HG02973 (cell line): ENCODE measurements around the gene APLF.
"Not testable (repeated sequence)": the region's sequence is repeated elsewhere in the genome, so short reads cannot be mapped to it uniquely, and the experiment has no call there.

ENCODE experiments used
- ATAC-seq: cut with Tn5 transposase; IDR thresholded peaks from one replicate; pipeline ENCODE4 v1.9.1; 2021; ENCODE audit warnings: moderate library complexity; ENCODE audit not compliant: unreplicated experiment

APLF gene

GRCh38 chr2:68472796-68473414 is 5.5 kb downstream of the APLF start:
- ATAC-seq = no peak

GRCh38 chr2:68475110-68475509 is 7.7 kb downstream of the APLF start:
- ATAC-seq = no peak

GRCh38 chr2:68475576-68475975 is 8.2 kb downstream of the APLF start:
- ATAC-seq = no peak

GRCh38 chr2:68476454-68476853 is 9.1 kb downstream of the APLF start:
- ATAC-seq = no peak

GRCh38 chr2:68478688-68479087 is 11.3 kb downstream of the APLF start:
- no peak for ATAC-seq

- ATAC-seq = no peak
Measured at GRCh38 chr2:68482296-68482820, 15.0 kb downstream of the APLF start.

- no peak for ATAC-seq
Measured at GRCh38 chr2:68483011-68483410, 15.6 kb downstream of the APLF start.

- ATAC-seq = no peak
Measured at GRCh38 chr2:68487773-68488355, 20.5 kb downstream of the APLF start.

GRCh38 chr2:68488605-68489004 is 21.2 kb downstream of the APLF start:
- ATAC-seq = not testable (repeated sequence)

- no peak for ATAC-seq
Measured at GRCh38 chr2:68489282-68489681, 21.9 kb downstream of the APLF start.

- no peak for ATAC-seq
Measured at GRCh38 chr2:68491582-68491981, 24.2 kb downstream of the APLF start.

- ATAC-seq = no peak
Measured at GRCh38 chr2:68499133-68499532, 31.7 kb downstream of the APLF start.

- no peak for ATAC-seq
Measured at GRCh38 chr2:68500649-68501048, 33.3 kb downstream of the APLF start.

GRCh38 chr2:68501768-68502167 is 34.4 kb downstream of the APLF start:
- no peak for ATAC-seq

GRCh38 chr2:68505603-68506159 is 38.3 kb downstream of the APLF start:
- ATAC-seq = no peak

GRCh38 chr2:68506170-68506569 is 38.8 kb downstream of the APLF start:
- ATAC-seq = no peak

GRCh38 chr2:68512326-68512725 is 44.9 kb downstream of the APLF start:
- ATAC-seq = no peak

GRCh38 chr2:68512966-68513365 is 45.6 kb downstream of the APLF start:
- no peak for ATAC-seq

- ATAC-seq = no peak
Measured at GRCh38 chr2:68514316-68514929, 47.0 kb downstream of the APLF start.

- ATAC-seq = no peak
Measured at GRCh38 chr2:68516051-68516955, 48.9 kb downstream of the APLF start.

GRCh38 chr2:68519236-68519635 is 51.9 kb downstream of the APLF start:
- no peak for ATAC-seq
